ENCODE results near the gene SYNRG. TPM values are rescaled to one million over a fixed set of nuclear protein-coding genes. Genes with fewer than 3 reads are reported as not detected.

Gene SYNRG
- total and polyA plus RNA-seq, 2 of the 13 experiments (the other 11 are each of a cell fraction or from before 2014, with no cell fraction given): 7.3 to 8.7 TPM

GRCh38 chr17:37502009-37502936, 106.9 kb downstream of the SYNRG start (continued):
- TF ChIP-seq HOMEZ (CRISPR knock-in tag; IDR thresholded peaks at IDR 0.05; ENCODE audit: low read depth): no peak
- TF ChIP-seq ZNF563 (CRISPR knock-in tag; IDR thresholded peaks at IDR 0.05): no peak
- TF ChIP-seq ZGPAT (CRISPR knock-in tag; IDR thresholded peaks at IDR 0.05): peak; percentile 88
- TF ChIP-seq ZNF501 (CRISPR knock-in tag; IDR thresholded peaks at IDR 0.05): peak; percentile 24; the same call in 1 of the 2 replicates
- peak; percentile 73 for TF ChIP-seq NR2C2 (CRISPR knock-in tag; IDR thresholded peaks at IDR 0.05; ENCODE audit: borderline replicate concordance)
- no peak for TF ChIP-seq SKIL (CRISPR knock-in tag; IDR thresholded peaks at IDR 0.05; ENCODE audit: borderline replicate concordance)
- TF ChIP-seq HNF4A (CRISPR knock-in tag; IDR thresholded peaks at IDR 0.05): peak; percentile 92
- no peak for TF ChIP-seq ZSCAN29 (CRISPR knock-in tag; conservative IDR thresholded peaks at IDR 0.05)
- peak; percentile 38 for TF ChIP-seq PATZ1 (CRISPR knock-in tag; IDR thresholded peaks at IDR 0.05)
- TF ChIP-seq GATAD2A (CRISPR knock-in tag; IDR thresholded peaks at IDR 0.05): peak; percentile 95
- TF ChIP-seq U2AF2 (IDR thresholded peaks at IDR 0.05; ENCODE audit: low read depth, low read length): no peak
- no peak for TF ChIP-seq ZSCAN21 (CRISPR knock-in tag; IDR thresholded peaks at IDR 0.05; ENCODE audit: borderline replicate concordance)
- TF ChIP-seq ZNF652 (CRISPR knock-in tag; IDR thresholded peaks at IDR 0.05; ENCODE audit: borderline replicate concordance, low read depth): peak; percentile 32; the same call in 1 of the 2 replicates
- no peak for TF ChIP-seq EED (CRISPR knock-in tag; IDR thresholded peaks at IDR 0.05)
- TF ChIP-seq ZNF574 (CRISPR knock-in tag; IDR thresholded peaks at IDR 0.05): peak; percentile 39; the same call in 1 of the 2 replicates
- peak; percentile 68; the same call in 1 of the 2 replicates for TF ChIP-seq MIER3 (CRISPR knock-in tag; IDR thresholded peaks at IDR 0.05; ENCODE audit: borderline replicate concordance)
- TF ChIP-seq HOXD1 (CRISPR knock-in tag; IDR thresholded peaks at IDR 0.05): peak; percentile 48; the same call in 1 of the 2 replicates
- TF ChIP-seq FOSL2 (CRISPR knock-in tag; IDR thresholded peaks at IDR 0.05): peak; percentile 69
- TF ChIP-seq KDM1A (CRISPR knock-in tag; IDR thresholded peaks at IDR 0.05): 0 out of 2 replicates have a peak, but pooled peaks have one; percentile 14

All from HepG2 (cell line).